GM19324 (cell line): ENCODE results near the gene PAPOLA.

Experiments used
- ATAC-seq: cut with Tn5 transposase; IDR thresholded peaks from one replicate; pipeline ENCODE4 v1.9.1; 2021; ENCODE audit warnings: mild to moderate bottlenecking, moderate library complexity; ENCODE audit not compliant: unreplicated experiment, low FRiP score

The PAPOLA gene

GRCh38 chr14:96616161-96616721 is 114.1 kb downstream of the PAPOLA start:
- ATAC-seq, result no peak
